ENCODE data around the gene FCAMR.

FCAMR gene, protein sequence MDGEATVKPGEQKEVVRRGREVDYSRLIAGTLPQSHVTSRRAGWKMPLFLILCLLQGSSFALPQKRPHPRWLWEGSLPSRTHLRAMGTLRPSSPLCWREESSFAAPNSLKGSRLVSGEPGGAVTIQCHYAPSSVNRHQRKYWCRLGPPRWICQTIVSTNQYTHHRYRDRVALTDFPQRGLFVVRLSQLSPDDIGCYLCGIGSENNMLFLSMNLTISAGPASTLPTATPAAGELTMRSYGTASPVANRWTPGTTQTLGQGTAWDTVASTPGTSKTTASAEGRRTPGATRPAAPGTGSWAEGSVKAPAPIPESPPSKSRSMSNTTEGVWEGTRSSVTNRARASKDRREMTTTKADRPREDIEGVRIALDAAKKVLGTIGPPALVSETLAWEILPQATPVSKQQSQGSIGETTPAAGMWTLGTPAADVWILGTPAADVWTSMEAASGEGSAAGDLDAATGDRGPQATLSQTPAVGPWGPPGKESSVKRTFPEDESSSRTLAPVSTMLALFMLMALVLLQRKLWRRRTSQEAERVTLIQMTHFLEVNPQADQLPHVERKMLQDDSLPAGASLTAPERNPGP

GRCh38 chr1:206970446-206970845 lies at the start of gene FCAMR:
Gene FCAMR, minus strand, starts transcription at chr1:206970460. Its CDS starts 335 bp downstream, at chr1:206970125.
- DNase-seq (ENCODE audit: low read depth), result no peak

DNA sequence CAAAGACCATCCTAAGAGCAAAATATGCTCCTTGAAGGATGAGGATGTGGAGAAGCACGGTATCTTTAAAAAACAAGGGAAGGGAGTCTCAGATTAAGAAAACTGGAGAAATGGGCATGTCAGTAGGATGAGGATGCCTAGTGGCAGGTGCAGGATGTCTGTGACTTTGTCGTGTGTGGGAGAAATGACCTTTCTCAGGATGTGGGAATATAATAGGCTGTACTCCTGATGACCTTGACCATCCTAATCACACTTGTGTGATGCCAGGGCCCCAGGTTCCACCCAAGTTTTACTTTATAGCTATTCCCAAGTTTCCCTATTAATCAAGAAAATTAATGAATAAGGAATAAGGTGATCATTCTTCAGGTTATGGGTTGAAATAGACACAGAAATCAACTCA lies 49.4 kb upstream of the FCAMR start:
- no peak for DNase-seq (ENCODE audit: low read depth)

DNA sequence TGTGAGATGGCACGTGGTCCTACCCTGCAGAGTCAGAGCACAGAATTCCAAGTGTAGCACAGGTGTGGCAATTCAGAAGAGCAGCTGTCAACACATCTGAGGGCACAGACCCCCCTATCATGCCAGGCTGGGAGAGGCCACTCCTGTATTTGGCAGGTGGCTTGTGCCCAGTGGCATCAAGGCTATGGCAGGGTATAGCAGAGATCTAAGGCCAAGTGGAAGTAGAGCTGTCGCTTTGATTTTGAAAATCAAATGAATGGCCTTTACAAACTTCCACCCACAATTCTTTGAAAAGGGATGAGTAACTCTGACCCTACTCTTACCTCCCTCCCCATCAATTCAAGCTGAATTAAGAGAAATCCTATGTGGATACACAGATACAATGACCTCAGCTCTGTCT lies 48.9 kb upstream of the FCAMR start:
- no peak for DNase-seq (ENCODE audit: low read depth)

GRCh38 chr1:207018707-207019106 lies 48.4 kb upstream of the FCAMR start:
- no peak for DNase-seq (ENCODE audit: low read depth)

- DNase-seq (ENCODE audit: low read depth), result no peak
Observed at GRCh38 chr1:207017615-207018559, 47.6 kb upstream of the FCAMR start.

- DNase-seq (ENCODE audit: low read depth), result no peak
Observed at GRCh38 chr1:207015791-207016190, 45.5 kb upstream of the FCAMR start.

GRCh38 chr1:207014728-207015127 lies 44.5 kb upstream of the FCAMR start:
- DNase-seq (ENCODE audit: low read depth), result no peak

- DNase-seq (ENCODE audit: low read depth), result no peak
Observed at GRCh38 chr1:207013321-207014085, 43.2 kb upstream of the FCAMR start.

DNA sequence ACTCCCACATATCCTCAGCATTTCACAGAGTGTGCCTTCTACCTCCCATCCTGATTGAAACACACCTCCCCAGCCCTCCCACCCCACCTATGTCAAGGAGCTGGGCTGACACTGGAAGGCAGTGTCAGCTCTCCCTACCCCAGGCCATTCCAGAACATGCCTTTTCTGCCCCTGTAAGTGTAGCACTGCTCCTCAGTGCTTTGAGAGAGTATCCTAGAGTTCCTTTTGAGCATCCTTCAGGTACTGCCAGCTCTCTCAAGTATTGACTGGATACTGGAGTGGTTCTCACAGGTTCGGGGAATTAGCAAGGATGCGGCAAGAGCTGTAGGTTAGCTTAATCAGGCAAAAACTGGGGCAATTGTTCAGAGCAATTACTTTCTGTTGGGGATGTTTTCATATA lies 40.5 kb upstream of the FCAMR start:
- no peak for DNase-seq (ENCODE audit: low read depth)

GRCh38 chr1:207009945-207010344 lies 39.7 kb upstream of the FCAMR start:
- DNase-seq (ENCODE audit: low read depth), result no peak

- DNase-seq (ENCODE audit: low read depth), result no peak
Observed at GRCh38 chr1:207009182-207009850, 39.1 kb upstream of the FCAMR start.

GRCh38 chr1:207007352-207008033 lies 37.2 kb upstream of the FCAMR start:
- DNase-seq (ENCODE audit: low read depth), result peak; percentile 96

DNA sequence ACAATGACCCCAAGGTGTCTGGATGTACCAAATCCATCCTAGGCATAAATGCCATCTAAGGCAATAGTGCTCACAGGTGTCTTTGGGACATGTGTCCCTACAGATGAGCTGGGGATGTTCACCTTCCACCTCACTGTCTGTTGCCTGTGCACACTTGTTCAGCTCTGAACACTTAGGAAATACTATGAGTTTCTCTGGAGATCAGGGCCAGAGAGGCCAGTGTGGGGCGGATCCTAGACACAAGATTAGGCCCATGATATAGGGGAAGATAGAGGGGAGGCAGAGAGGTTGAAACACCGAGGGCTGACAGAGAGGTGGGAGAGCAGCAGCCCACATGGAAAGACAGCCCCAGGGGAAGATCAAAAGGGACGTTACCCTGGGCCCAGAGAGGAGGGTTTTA lies 36.7 kb upstream of the FCAMR start:
- no peak for DNase-seq (ENCODE audit: low read depth)

GRCh38 chr1:207006083-207006482 lies 35.8 kb upstream of the FCAMR start:
- no peak for DNase-seq (ENCODE audit: low read depth)

DNA sequence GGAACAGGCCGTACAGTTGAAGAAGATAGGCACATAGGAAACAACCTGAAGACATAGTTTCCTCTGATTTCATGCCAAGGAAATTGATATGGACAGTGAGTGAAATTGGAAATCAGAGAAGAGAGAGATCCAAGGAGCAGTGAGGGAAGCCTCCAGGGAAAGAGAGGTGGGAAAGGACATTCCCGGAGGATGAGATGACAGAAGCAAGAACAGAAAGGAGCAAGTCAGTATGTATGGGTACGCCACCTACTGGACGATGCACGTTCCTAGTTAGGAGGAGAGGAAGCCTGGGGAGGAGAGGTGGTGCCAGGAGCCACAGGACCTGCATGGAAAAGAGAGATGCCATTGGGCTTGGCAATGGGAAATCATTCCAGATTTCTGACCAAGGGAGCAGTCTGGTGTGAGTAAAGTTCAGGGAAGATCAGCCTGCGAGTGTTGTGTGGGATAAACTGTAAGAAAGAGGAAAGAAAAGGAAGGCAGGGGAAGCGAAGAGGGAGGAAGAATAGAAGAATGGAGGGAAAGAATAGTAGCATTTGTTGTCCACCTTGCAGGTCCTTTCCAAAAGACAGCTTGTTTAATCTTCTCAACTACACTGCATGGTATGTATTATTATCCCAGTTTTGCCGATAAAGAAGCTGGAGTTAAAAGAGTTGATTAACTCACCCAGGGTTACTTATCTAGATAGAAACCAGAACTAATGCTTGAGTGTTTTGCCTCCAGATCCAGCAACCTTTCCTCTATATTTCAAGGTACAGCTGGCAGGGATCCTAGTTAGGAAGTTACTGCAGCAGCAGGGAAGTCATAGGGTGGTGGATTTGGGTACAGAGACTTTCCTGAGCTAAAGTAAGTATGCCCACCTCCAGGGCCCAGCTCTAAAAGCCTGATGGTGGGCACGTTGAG lies 34.9 kb upstream of the FCAMR start:
- no peak for DNase-seq (ENCODE audit: low read depth)

GRCh38 chr1:207003210-207003609 lies 33.0 kb upstream of the FCAMR start:
- DNase-seq (ENCODE audit: low read depth), result no peak

GRCh38 chr1:207002724-207003146 lies 32.5 kb upstream of the FCAMR start:
- no peak for DNase-seq (ENCODE audit: low read depth)

GRCh38 chr1:207001492-207002245 lies 31.4 kb upstream of the FCAMR start:
- no peak for DNase-seq (ENCODE audit: low read depth)

All from HS-27A (cell line).